Gastrocnemius medialis (tissue), 4 donors: ENCODE results near the gene DHRS3.

Source experiments
- CTCF ChIP-seq, 5 experiments: fragments of 450-650 bp in 3 of 5; fragments of 200-600 bp in 2 of 5; sonication (generic) in 2 of 5; IDR thresholded peaks in 4 of 5; conservative IDR thresholded peaks in 1 of 5; 1 replicate in 4 of 5; 2 replicates in 1 of 5; pipeline ENCODE4 v1.5.1; 2016 to 2019; ENCODE audit warnings: antibody characterized with exemption in 5 of 5, mild to moderate bottlenecking in 3 of 5, moderate library complexity in 3 of 5
- POLR2A ChIP-seq, 2 donors: fragments of 450-650 bp; IDR thresholded peaks; one replicate each; pipeline ENCODE4 v1.6.1; 2017; ENCODE audit warnings: antibody characterized with exemption in 2 of 2, mild to moderate bottlenecking in 2 of 2, moderate library complexity in 2 of 2

- TF ChIP-seq CTCF (IDR thresholded peaks at IDR 0.05 in 4 of 5, conservative IDR thresholded peaks at IDR 0.05 in 1 of 5) (no peak), POLR2A (IDR thresholded peaks at IDR 0.05) (no peak)
Observed at GRCh38 chr1:12621346-12622335, 3.6 kb upstream of the DHRS3 start.
